HG03439 (cell line): ENCODE data around the gene SLC22A23.

Experiments used
- ATAC-seq: cut with Tn5 transposase; IDR thresholded peaks from one replicate; pipeline ENCODE4 v1.9.1; 2021; ENCODE audit warnings: mild to moderate bottlenecking, moderate library complexity; ENCODE audit not compliant: unreplicated experiment

SLC22A23 gene

GRCh38 chr6:3336859-3337515 lies 119.9 kb downstream of the SLC22A23 start:
- ATAC-seq = no peak

DNA sequence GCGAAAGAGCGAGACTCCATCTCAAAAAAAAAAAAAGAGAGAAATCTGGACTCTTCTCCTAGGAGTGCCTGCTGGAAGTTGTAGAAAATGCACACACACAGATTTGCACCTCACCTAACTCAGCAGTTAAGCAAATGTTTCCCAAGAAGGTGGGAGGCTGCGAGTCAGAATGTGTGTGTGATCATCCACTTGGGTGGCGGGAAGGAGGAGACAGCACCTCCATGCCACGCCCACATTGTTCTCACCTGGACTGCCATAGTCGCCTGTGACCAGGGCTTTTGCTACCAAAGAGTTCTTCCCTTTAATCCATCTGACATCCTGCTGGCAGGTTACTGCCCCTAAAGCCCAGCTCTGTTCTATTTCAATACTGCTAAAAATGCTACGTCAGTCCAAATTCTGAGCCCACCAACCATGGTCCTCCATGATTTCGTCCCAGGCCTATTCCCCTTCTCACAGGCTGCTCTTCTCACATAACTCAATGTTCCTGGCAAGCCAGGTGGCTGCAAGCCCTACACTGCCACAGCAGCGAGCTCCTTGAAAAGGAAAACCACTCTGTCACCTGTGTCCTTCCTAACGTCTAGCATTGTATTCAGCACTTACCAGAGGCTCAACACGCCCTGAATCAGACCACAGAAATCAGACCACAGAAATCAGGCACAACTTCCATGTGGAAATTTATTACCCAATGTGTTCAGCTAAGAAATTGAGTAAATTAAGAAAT lies 120.6 kb downstream of the SLC22A23 start:
- ATAC-seq = no peak

GRCh38 chr6:3335169-3335568 lies 121.7 kb downstream of the SLC22A23 start:
- ATAC-seq = no peak

DNA sequence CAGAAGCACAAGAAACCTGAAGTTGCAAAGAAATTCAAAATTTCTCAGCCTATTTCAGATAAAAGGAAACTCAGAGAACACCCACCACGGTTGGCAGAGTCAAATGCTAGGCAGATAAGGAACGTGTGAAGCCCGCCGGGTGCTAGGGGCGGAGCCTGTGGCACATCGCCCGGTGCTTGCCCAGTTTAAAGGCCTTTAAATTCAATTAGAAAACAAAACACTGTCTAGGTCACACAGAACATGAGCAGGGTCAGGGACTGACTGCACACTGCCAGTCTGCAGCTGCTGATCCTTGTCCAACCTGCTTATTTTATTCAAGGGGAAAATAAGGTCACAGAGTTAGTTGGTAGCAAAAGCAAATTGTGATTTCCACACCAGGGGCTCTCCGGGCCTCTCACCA lies 122.3 kb downstream of the SLC22A23 start:
- ATAC-seq = no peak

DNA sequence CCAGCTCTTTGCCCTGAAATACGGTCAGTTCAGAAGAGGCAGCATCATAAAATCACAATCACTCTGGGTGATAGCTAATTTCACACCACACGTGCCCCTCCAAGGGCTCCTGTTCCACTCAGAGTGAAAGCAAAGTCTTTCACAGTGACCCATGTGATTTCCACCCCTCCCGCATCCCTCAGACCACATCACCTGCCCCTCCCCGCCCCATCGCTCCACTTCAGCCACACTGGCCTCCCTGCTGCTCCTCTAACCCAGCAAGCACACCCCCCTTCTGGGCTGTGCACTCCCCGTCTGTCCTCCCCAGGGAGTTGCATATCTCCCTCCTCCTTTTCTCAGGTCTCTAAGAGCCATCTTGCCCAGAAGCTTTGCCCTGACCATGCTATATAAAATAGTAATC lies 123.6 kb downstream of the SLC22A23 start:
- no peak for ATAC-seq

DNA sequence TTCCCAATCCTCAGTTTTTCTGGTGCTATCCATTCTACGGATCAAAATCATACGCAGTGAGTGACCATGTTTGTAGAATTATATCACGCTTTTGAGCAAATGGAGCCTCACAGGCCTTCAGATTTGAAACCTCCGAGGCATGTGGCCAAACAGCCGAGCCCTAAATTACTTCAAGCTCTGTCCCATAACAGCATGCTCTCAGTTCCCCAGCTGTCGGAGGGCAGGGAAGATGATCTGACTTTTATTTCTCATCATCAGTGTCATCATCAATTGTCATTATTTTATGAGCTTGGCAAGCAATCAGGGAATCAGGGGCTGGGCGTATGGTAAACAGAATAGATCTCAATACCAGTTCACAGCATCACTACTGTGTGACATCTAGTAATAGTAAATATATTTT lies 124.9 kb downstream of the SLC22A23 start:
- ATAC-seq = no peak

GRCh38 chr6:3331494-3331893 lies 125.4 kb downstream of the SLC22A23 start:
- no peak for ATAC-seq

- ATAC-seq = no peak
These were observed 126.7 kb downstream of the SLC22A23 start for GRCh38 chr6:3330199-3330598.

- ATAC-seq = no peak
These were observed 127.3 kb downstream of the SLC22A23 start for GRCh38 chr6:3329393-3330051.

- no peak for ATAC-seq
These were observed 128.1 kb downstream of the SLC22A23 start for GRCh38 chr6:3328796-3329195.

DNA sequence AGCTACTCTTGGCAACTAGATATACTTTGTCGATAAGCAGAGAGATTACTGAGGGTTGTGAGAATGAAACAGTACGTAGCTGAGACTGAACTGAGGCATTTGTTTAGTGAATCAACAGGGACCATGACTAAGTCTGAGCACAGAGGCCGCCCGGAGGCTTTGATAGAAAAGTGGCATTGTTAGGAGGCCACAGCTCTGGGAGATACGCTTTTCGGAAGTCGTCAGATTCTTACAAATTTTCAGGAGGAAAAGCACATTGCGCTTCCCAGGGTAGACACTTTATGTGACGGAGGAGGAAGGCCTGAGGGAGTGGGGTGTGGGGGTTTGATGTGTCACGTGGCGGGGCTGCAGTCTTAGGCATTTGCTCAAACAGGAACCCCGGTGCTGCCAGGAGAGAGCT lies 128.7 kb downstream of the SLC22A23 start:
- no peak for ATAC-seq

DNA sequence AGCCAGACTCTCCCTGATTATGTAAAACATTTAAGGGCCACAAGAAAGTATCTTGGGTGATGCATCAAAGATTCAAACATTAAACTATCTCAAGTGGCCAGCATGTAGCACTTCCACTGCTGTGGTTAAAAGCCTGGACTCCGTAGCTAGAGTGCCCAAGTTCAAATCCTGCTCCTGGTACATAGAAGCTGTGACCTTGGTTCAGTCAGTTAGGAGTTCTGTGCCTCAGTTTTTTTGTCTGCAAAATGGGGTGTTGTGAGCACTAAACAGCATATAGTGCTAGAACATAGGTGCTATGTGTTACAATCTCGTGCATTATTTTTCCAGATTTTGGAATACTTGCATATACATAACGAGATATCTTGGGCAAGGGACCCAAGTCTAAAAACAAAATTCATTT lies 129.4 kb downstream of the SLC22A23 start:
- ATAC-seq = no peak

DNA sequence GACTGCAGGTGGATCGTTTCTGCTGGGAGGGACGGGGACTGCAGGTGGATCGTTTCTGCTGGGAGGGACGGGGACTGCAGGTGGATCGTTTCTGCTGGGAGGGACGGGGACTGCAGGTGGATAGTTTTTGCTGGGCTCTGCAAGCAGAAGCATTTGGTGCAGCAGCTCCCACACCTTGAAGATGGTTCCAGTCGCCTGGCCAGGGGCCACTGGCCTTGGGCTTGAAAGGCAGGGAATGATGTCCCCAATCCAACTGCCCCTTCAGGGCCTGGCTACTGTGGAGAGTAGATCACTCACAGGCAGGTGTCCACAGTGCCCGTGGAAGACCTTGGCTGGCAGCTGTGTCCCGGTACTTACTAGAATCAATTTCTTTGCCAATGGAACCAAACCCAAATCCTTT lies 129.9 kb downstream of the SLC22A23 start:
- no peak for ATAC-seq

- ATAC-seq = no peak
These were observed 130.5 kb downstream of the SLC22A23 start for GRCh38 chr6:3326184-3326971.

DNA sequence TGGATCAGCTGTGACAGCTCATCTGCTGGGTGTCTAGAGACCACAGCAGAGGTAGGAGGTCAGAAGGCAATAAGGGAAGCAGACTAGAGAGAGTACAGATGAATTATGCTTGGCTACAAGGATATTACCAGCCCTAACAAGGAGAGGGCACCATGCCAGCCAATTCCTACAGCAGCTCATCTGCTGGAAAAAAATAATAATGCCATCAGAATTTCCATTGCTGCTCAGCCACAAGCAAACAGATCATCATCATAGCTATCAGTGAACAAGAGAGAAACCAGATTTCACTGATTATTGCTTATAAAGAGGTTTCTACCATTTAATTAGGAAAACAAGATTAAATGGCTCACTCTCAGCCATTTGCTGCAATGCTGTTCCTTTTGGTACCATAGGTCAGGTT lies 131.6 kb downstream of the SLC22A23 start:
- ATAC-seq = no peak

- ATAC-seq = peak; percentile 79
These were observed 132.4 kb downstream of the SLC22A23 start for GRCh38 chr6:3324262-3324942.

DNA sequence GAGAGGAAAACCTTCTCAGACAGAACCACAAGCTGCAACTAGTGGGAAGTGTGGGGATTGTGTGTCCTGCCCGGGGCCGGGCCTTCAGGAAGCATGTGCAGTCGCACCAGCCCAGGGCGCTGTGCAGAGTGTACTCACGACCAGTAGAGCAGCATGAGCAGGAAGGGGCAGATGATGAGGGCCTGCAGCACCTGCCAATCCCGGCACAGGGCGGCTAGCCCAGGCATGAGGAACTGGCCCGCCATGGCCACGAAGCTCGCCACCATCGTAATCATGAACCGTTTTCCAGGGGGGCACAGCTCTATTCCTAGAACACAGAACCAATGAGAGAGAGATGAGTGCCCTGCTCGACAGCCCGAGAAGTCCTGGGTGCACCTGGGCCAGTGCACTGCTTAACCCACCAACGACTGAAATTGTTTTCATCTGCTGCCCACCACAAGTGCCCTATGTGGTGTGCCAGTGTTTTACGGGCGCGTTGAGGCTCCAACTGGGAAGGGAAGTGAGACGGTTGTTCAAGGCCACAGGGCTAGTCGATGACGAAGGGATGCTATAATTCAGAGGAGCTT lies 133.1 kb downstream of the SLC22A23 start:
- ATAC-seq = no peak

GRCh38 chr6:3323148-3323547 lies 133.7 kb downstream of the SLC22A23 start:
- no peak for ATAC-seq

GRCh38 chr6:3322366-3322890 lies 134.4 kb downstream of the SLC22A23 start:
- ATAC-seq = no peak

- ATAC-seq = no peak
These were observed 135.0 kb downstream of the SLC22A23 start for GRCh38 chr6:3321875-3322274.
